GM10266 (cell line): Measurements from ENCODE around the gene PPFIBP2.

Source experiments
- DNase-seq: peaks from one replicate; pipeline ENCODE4 v3.0.0; 2012; ENCODE audit errors: extremely low spot score
- TF ChIP-seq, protein P1 (sequence below): IDR thresholded peaks from 2 replicates; pipeline ENCODE4 v1.5.1; 2012; ENCODE audit warnings: mild to moderate bottlenecking, low read depth; ENCODE audit not compliant: control insufficient read depth, insufficient read depth; ENCODE audit errors: missing control alignments

The PPFIBP2 gene

DNA sequence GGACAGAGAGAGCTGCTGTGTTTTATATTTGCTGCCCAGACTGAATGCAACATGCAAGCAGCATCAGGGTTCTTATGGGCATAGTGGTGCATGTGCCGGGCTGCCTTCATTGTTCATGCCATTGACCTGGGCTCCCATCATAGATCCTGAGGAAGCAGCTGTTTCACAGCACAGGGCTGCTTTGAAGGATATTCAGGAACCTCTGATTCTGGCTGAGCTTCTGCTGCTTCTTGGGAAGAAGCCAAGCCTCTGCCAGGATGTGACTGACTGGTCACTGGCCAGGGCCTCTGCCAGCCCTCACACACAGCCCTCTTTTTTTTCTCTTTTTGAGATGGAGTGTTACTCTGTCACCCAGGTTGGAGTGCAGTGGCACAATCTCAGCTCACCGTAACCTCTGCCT lies 116.2 kb downstream of the PPFIBP2 start:
- DNase-seq: no peak
- TF ChIP-seq, protein P1, sequence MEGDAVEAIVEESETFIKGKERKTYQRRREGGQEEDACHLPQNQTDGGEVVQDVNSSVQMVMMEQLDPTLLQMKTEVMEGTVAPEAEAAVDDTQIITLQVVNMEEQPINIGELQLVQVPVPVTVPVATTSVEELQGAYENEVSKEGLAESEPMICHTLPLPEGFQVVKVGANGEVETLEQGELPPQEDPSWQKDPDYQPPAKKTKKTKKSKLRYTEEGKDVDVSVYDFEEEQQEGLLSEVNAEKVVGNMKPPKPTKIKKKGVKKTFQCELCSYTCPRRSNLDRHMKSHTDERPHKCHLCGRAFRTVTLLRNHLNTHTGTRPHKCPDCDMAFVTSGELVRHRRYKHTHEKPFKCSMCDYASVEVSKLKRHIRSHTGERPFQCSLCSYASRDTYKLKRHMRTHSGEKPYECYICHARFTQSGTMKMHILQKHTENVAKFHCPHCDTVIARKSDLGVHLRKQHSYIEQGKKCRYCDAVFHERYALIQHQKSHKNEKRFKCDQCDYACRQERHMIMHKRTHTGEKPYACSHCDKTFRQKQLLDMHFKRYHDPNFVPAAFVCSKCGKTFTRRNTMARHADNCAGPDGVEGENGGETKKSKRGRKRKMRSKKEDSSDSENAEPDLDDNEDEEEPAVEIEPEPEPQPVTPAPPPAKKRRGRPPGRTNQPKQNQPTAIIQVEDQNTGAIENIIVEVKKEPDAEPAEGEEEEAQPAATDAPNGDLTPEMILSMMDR: no peak

DNA sequence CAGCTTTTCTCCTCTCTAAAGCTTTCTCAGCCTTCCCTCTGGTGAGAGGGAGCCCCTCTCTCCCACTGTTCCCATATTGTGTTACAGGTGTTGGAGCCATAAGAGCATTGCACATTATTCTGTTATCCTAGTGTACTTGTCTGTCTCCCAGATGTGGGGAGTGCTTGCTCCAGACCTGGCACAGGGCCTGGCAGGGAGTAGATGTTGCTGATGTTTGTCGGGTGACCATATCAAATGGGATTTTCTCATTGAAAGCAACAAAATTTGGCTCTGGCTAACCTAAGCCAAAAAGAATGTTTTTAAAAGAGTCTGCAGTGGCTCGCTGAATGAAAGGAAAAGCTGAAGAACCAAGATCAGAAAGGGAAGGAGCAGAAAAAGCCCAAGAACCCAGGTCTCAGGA lies 118.4 kb downstream of the PPFIBP2 start:
- no peak for DNase-seq

DNA sequence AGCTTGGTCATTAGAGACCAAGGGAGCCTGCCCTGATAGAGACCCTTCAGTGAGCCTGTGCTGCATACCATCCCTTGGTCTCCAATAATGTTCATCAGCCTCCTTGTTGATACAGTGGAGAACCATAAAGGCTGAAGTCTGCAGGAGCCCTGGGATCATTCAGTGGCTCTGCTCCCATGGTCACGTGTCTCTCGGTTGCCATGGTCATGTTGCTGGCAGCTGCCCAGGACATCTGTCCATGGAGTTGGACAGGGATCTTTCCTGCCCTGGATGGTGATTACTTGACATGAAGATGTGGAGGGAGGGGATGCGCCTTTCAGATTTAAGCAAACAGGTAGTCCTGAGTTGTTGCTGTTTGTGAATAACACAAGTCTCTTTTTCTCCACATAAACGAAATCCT lies 121.3 kb downstream of the PPFIBP2 start:
- TF ChIP-seq, protein P1: no peak
- DNase-seq: no peak

More for the DNA sequence above, 118.4 kb downstream of the PPFIBP2 start:
- TF ChIP-seq, protein P1: no peak

DNA sequence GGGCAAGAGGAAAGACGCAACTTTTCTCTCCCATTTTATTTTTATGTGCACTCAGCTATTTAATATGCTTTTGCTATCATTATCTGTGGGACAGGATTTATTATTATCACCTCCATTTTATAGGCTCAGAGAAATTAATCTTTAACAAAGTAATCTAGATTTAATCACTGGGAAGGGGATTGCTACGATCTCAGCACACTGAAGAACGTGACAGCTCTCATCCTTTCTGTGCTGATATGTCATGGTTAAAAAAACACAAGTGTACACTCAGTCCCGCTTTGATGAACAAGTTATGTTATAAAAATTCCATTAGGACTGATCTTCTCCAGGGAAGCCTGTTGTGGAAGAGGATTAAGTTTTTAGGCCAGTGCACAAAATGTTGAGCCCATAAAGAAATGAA lies 121.9 kb downstream of the PPFIBP2 start:
- DNase-seq: no peak
- TF ChIP-seq, protein P1: no peak

DNA sequence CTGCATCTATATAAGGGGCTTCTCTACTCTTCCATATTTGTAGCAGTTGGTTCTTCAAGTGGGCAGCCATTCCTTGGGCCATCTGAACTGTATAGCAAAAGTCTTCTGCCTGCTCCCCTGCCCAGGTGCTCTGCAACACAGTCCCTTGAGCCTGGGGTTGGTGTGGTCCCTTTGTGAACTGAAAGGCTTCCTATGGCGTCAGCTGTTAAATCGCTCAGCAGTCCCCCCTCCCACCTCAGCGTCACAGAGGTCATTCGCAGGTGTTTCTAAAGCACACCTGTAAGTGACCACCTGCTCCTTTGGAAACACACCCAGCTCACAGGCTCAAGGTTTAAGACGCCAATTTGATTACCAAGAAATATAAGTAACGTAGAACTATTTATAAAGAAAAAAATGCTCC lies 122.6 kb downstream of the PPFIBP2 start:
- TF ChIP-seq, protein P1: no peak
- no peak for DNase-seq

DNA sequence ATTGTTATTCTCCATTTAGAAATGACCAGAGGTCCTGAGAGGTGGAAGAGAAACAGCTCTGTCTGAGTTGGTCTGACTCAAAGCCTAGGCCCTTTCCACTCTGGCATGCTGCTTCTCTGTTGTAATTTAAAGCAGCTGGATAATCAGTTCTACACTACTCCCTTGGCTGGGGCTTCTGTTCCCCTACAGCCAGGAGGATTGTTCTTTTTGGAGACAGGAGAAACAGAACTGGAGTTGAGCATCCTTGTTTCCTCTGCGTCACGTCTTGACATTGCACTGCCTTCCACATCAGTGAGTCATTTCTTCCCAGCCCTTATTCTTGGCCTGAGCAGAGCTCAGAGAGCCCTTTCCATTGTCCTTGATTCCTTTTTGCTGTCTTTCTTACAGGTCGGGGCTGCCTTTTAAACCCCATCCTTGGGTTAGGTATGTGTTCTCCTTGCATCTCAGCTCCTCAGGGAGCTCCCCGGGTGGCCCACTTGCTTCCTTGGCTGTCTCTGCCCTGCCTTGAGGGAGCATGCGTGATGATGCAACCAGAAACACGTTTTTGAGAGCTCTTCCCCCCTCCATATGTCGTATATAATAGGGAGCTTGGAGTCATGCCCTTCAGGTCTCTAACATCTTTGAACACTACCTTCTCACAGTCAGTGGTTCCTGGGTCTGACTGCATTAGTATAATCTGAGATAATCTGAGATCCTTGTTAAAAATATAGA lies 123.8 kb downstream of the PPFIBP2 start:
- no peak for DNase-seq
- TF ChIP-seq, protein P1: no peak
